GM21528 (cell line): ENCODE results near the gene ZNF595.
"Not testable (repeated sequence)": the region's sequence is repeated elsewhere in the genome, so short reads cannot be mapped to it uniquely, and the experiment has no call there.

Source experiments
- ATAC-seq: cut with Tn5 transposase; IDR thresholded peaks from one replicate; pipeline ENCODE4 v1.9.1; 2021; ENCODE audit warnings: mild to moderate bottlenecking, moderate library complexity; ENCODE audit not compliant: unreplicated experiment, low FRiP score

Gene ZNF595

DNA sequence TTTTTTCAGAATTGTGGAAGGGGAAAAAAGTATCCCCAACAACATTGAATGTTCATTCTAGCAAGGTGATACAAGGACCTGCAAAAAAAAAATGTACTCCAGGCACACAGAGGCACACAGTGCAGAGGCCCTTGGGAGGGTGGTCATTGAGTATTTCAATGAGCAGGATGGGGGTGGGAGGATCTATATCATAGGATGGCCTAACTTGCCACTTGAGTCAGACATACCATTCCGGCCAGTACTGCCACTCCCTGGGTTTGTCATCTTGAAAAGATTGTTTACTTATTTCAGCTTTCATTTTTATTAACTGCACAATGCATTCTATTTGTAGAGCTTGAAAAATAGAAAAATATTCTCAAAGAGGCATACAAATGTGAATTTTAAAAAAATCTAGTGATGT lies 18.7 kb downstream of the ZNF595 start:
- ATAC-seq, result no peak

DNA sequence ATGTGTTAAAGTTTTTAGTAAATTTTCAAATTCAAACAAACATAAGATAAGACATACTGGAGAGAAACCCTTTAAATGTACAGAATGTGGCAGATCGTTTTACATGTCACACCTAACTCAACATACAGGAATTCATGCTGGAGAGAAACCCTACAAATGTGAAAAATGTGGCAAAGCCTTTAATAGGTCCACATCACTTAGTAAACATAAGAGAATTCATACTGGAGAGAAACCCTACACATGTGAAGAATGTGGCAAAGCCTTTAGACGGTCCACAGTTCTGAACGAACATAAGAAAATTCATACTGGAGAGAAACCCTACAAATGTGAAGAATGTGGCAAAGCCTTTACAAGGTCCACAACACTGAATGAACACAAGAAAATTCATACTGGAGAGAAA lies 32.8 kb downstream of the ZNF595 start:
- no peak for ATAC-seq

DNA sequence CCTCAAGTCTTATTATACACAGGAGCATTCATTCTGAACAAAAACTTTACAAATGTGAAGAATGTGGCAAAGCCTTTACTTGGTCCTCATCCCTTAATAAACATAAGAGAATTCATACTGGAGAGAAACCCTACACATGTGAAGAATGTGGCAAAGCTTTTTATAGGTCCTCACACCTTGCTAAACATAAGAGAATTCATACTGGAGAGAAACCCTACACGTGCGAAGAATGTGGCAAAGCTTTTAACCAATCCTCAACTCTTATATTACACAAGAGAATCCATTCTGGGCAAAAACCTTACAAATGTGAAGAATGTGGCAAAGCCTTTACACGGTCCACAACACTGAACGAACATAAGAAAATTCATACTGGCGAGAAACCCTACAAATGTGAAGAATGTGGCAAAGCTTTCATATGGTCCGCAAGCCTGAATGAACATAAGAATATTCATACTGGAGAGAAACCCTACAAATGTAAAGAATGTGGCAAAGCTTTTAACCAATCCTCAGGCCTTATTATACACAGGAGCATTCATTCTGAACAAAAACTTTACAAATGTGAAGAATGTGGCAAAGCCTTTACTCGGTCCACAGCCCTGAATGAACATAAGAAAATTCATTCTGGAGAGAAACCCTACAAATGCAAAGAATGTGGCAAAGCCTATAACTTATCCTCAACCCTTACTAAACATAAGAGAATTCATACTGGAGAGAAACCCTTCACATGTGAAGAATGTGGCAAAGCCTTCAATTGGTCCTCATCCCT lies 33.6 kb downstream of the ZNF595 start:
- ATAC-seq, result not testable (repeated sequence)

DNA sequence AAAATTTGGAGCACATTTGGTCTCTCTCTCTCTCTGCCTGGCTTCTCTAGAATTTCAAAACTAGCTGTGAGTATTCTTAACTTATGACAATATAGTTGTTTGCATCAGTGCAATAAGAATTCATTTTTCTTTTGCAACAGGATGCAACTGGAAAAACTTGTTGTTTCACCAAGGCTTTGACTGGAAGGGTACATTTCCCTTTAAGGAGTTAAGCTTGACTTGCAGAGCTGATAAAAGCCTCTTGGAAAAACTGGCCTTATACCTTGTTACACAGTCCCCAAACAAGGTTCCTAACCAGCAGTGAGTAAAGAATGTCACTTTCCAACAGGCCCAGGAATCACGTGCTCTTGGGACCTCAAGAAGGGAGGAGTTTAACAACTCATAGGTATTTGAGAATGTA lies 45.3 kb downstream of the ZNF595 start:
- no peak for ATAC-seq

DNA sequence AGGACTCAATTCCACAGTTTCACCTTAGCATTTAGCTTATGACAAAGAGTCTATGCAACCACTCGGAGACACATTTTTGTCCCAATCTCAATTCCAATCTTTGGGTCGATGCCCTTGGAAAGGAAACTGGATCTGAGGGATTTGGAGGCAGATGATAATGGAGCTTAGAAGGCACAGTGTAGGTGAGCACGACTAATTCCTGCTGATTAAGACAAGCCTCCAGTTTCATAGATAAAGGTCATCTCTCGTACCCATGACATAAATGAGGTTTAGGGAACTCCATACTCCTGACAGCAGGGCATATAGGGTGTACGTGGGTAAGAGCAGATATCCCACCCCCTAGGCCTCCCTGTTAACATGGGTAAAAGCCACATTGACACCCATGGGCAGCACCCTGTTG lies 46.7 kb downstream of the ZNF595 start:
- no peak for ATAC-seq

DNA sequence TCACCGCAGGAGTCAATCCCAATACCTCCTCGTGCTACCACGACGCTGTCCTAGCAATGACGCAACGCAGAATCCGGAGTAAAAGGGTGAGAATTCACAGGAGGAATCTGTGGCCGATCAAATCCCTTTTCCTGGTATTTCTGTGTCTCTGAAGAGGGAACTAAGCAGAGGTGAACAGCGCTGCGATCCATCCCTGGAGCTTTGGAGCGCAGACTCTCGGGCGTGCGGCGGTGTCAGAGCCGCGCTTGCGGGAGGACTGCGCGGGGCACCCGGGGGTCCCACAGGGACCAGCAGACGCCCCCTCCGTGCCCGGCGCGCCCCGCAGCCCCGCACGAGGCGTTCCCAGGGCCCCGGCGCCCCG lies 53.9 kb downstream of the ZNF595 start:
- no peak for ATAC-seq

DNA sequence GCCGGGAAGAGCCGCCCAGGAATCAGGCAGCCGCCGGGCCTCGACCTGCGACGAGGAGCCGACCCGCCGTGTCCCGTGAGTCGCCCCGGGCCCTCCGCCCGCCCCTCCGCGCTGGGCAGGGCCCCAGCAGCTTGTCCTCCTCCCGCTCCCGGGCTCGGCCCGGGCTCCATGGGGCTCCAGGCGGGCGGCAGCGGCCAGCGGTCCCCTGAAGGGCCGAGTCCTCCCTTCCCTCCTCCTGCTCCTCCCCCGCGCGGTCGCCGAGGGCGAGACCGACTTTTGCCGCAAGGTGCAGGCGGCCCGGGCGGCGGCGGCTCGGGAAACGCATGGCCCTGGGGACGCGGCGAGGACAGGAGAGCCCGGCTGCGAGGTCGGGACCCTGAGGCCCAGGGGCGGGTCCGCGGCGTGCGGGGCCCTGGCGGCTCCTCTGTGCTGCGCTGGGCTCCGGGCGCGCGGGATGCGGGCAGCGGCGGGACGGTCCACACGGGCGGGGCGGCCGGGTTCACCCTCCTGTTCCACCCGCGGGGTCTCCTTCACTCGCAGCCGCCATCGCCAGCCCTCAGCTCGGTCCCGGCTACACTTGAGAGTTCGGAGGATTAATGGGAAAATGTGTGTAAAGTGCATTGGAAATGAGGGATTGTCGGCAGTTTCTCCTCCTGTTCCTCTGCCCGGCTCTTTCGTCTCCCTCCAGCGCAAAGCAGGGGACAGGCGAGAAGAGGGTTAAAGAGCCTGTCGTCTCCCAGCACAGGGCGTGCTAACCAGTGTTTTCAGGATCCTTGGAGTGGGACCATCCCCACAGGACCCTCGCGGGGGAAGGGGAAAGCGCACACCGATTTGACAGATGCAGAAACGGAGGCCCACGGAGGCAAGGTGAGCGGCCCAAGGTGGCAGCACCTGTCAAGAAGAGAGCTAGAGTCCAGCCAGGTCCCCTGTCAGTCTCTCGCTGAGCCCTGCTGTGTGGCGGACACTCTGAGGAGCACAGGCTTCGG lies 54.6 kb downstream of the ZNF595 start:
- no peak for ATAC-seq

DNA sequence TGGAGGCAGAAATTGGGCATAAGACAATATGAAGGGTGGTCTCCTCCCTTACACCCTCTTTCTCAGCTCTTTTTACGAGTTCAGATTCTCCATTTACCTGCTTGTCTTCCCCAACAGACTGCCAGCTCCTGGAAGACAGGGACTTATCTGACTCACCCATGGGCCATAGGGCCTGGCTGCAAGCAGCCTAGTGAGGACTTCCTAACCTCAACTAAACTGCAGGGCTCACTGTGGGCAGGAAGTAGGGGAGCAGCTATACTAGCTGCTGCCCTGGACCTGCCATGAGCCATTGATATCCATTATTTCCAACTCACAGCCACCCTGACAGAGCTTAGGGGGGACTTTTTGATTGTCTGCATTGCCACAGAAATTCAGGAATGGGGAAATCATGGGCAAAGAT lies 59.6 kb downstream of the ZNF595 start:
- no peak for ATAC-seq

DNA sequence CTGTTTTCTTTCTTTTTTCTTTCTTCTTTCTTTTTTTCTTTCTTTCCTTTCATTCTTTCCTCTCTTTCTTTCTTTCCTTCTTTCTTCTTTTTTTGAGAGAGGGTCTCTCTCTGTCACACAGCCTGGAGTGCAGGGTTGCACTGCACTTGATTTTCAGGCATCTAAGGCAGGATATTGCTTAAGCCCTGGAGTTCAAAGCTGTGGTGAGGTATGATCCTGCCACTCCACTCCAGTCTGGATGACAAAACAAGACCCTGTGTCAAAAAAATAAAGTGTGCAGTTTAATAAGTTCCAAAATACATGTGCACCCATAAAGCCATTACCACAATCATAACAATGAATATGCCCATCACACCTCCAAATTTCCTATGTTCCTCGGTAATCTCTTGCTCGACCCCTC lies 60.6 kb downstream of the ZNF595 start:
- ATAC-seq, result no peak

DNA sequence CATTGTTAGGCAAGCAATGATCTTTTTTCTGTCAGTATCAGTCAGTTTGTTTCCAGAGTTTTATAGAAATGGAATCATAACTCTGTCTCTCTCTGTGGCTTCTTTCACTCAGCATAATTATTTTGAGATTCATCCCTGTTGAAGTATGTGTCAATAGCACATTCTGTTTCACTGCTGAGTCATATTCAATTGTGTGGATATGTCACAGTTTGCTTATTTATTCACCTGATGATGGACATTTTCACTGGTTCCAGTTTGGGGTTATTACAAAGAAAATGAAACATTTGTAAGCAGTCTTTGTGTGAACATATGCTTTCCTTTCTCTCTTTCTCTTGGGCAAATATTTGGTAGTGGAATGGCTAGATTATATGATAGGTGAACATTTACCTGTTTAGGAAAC lies 61.0 kb downstream of the ZNF595 start:
- no peak for ATAC-seq

DNA sequence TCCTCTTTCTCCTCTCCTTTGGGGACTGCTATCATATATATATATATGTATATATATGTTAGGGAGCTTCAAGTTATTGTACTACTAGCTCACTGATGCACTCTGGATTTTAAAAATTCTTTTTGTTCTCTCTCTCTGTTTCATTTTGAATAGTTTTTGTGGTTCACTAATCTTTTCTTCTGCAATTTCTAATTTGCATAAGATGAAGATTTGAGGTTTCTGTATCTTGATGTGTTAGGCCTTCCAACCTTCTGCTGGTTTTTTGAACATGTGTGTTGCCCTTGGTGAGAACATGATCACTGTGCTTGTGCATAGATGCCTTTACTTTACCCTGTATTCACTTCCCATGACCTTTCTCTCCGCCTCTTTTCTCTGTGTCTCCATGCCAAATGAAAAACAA lies 63.4 kb downstream of the ZNF595 start:
- ATAC-seq, result no peak

DNA sequence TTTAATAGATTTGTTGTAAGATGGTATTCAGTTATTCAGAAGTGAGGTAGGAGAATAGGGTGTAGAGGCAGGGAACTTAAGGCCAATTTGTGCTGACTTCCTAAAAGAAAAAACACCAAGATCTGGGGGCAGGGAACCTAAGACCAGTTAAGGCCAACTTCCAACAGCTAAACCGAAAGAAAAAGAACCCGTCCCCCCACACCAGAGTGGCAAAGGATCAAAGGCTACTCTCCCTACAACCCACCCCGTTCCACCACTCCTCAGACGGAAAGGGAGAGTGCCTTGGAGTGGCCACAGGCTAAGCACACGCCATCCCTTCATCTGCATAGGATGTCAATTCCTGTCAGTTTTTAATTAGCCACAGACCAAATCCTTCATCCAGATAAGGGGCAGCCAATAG lies 67.5 kb downstream of the ZNF595 start:
- ATAC-seq, result no peak

DNA sequence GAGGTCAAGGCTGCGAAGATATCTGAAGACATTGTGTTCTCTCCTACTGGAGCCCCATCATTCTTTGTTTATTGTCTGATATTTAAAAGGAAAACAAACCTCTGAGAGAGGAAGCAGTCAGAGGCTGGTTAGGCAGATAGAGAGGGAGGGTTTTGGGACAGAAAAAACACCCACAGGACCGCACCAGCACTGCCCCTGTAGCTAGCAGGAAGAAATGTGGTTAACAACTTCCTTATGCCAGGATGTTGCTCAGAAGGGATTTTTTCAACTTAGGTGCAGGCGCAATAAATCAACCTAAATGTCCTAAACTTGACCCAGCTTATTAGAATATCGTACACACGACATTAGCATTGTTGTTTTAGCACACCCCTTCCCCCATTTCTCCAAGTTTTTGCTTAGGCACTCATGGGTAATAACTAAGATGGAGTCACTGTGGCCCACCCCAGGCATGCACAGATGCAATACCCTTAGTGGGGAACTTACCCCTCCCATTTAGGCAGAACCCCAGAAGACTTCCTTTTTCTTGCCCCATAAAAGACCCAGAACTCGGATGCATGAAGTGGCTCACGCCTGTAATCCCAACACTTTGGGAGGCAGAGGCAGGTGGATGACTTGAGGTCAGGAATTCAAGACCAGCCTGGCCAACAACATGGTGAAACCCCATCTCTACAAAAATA lies 68.4 kb downstream of the ZNF595 start:
- ATAC-seq, result no peak

DNA sequence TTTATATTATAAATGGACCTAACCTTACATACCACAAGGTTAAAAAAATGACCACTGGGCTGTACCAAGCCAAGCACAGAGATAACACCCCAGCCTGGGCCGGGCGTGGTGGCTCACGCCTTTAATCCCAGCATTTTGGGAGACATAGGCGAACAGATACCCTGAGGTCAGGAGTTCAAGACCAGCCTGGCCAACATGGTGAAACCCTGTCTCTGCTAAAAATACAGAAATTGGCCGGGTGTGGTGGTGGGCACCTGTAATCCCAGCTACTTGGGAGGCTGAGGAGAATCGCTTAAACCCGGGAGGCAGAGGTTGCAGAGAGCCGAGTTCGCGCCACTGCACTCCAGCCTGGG lies 70.8 kb downstream of the ZNF595 start:
- not testable (repeated sequence) for ATAC-seq

DNA sequence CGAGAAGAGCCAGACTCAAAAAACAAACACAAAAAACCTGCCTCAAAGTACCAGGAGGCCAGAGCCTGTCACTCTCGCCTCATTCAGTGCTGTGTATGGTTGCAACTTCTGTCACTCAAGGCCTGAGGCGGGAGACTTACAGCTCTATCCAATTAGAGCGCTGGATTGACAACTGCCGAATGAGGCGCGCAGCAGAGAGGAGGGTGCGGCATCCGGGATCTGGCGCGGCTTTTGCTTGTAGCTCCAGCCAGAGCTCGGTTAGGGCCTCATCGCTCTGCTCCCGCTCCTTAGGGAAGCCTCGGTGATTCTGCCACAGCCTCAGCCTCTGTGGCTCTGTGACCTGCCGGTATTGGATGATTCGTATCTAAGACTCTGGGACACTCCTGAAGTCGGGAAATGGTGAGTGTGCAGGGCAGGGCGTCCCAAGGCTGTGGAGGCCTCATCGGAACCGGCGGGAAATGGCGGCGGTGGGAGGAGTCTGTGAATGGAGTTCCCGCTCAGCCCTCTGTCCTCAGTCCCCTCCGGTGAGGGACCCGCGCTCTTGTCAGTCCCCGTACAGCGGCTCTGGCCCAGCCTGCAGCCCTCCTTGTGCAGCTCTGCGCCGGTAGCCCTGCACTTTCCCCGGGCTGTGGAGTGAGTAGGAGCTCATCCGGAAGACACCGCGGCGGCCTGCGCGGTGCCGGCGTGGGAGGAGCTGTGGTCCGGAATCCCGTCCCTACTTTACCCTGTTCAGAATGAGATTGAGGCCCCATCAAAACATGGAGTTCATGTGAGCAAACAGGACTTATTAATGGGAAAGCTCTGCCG lies 71.4 kb downstream of the ZNF595 start, which contains the start of gene ZNF718:
ZNF718 (plus strand) TSS at position 227 of the 807 bp plus-strand sequence; CDS start at position 397, 170 bp downstream.
- ATAC-seq, result peak; percentile 99

DNA sequence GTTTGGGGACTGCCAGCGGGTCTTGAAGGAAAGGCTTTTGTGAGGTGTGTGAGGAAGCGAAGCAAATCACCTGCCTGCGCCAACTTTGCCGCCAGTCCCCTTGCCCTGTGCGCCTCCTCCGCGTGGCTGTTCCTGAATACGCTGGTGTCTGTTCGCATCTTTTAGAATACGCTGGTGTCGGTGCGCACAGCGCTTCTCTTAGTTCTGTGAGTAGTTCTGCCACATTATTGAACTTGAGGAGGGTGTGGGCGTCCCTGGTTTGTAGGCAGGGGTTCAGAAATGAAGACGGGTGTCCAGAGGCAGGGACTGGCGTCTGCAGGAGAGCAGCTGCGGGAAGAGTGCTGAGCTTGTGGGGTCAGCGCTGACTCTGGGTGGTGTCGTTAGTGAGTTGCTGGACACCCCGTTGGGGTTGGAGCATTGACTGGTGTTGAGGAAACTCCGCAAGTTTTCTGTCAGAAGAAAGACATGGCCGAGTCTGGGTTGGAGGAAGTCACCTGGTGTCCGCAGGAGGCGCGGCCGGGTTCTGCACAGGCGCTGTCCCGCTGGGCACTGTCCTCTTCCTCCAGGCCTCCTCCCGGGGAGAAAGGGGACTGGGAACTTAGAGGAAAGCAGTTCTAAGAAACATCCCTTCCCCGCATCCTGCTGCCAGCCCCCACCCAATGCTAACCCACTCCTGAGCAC lies 72.1 kb downstream of the ZNF595 start:
- ATAC-seq, result peak; percentile 34

DNA sequence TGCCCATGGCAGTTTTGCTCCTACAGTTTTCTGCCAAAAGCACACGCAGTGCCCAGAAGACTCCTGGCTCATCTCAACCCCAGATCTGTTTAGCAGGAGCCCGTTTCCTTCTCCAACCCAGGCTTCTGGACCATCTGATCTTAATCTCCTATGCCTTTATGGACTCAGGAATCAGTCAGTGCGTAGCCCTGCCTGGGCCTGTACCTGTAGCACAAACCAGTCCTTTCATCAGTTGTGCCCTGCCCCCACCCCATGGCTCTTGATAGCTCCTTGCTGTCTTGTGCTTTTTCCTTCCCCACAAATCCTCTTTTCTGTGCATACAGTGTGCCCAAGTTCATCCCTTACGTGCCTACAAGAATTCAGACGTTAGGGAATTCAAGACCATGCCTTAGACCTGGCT lies 72.7 kb downstream of the ZNF595 start:
- ATAC-seq, result no peak

DNA sequence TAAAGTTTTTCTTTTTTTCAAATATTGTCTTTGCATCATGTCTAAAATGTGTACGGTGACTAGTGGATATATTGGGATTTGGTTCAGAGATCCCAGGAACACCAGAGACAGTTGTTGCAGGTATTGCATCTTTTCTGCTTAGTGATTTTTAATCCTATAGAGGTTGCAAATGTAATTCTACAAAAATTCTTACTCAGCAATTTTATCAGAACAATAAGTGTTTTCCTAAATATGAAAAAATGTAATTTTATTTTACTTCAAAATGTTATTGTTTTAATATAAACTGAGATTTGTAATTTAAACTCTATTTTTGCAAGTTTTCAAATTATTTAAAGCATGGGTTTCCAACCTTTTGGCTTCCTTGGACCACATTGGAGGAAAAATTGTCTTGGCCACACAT lies 79.4 kb downstream of the ZNF595 start:
- ATAC-seq, result no peak
